RPMI8226 (cell line): ENCODE measurements around the gene ZRANB2.

Experiments
- DNase-seq: peaks from one replicate; pipeline ENCODE4 v3.0.0-alpha.2; 2015

Gene ZRANB2

DNA sequence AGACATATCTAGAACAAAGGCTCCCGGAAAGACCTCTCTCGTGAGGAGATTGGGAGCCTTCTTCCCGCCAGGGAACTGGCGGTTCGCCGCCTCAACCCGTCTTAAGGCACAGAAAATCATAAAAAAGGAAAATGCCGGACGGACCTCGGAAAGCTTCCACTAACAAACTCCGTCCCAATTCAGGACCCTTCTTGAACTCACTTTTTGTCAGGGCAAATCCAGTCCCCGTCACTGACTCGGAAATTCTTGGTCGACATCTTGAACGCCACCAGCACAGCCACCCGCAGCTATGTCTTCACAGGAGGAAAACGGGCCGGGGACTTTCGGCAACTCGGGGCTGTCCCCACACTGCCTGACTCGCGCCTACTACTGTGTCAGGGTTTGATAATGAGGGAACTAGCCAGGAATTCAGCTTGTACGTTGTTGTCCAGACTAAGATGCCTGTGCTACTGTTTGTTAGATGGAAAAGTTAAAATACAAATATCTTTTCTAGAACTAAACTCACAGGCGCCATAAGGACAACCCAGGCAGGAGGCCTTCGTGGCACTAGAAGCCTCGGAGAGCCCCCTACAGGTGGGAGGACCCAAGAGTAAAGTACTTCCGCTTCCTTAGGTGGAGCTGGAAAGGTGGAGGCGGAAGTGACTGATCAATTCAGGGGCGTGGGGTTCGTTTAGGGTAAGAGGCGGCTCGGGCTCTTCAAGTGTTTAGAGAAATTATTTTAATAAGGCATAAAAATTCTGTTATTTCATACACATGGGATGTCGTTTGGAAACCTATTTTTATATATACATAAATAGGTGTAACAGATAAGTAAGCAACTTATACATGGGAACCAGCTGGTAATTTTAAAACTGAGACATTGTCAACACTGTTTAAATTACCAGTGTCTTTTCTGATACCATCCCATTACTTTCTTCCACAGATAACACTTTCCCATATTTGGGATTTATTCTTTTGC, at the start of gene ZRANB2:
ZRANB2 (minus strand) TSS at position 297 of the 958 bp plus-strand sequence; CDS start at position 257, 40 bp downstream.
- DNase-seq = peak; percentile 94

GRCh38 chr1:71128060-71128459, 47.2 kb upstream of the ZRANB2 start:
- no peak for DNase-seq

DNA sequence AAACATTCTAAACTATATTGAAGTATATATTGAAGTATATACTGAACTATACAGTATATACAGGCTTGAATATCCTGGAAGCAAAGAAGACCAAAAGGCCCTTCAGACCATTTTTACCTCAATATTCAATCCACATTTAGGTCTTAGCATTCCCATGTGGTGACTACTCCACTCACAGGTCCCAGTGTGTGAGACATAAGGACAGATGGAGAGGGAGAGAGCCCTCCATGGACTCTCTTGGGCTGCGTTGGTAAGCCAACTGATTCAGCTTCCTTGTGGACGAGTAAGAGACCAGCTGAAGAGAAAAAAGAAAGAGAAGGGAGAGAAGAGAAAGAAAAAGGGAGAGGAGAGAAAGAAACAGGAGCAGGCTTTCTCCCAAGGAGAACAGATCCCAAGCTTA, 37.3 kb upstream of the ZRANB2 start:
- DNase-seq = no peak

DNA sequence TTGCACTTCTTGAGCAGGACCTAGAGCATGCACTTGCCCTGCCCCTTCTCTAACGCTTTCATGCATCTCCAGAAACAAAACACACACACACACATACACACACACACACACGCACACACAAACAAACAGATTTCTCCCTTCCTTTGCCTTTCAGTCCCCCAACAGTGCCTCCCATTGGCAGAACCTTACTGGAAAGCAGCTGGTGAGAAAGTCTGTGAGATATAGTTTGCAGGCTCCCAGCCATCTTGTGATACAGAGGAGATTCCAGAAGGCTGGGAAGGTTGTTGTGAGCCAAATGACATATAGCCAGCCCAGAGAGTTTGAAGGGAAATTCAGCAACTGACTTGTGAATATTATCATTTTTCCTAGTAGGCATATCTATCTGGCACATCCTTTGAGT, 35.9 kb upstream of the ZRANB2 start:
- DNase-seq = no peak

- DNase-seq = no peak
These were observed 26.0 kb upstream of the ZRANB2 start for GRCh38 chr1:71106658-71107322.

- DNase-seq = no peak
These were observed 23.6 kb upstream of the ZRANB2 start for GRCh38 chr1:71104417-71104816.

DNA sequence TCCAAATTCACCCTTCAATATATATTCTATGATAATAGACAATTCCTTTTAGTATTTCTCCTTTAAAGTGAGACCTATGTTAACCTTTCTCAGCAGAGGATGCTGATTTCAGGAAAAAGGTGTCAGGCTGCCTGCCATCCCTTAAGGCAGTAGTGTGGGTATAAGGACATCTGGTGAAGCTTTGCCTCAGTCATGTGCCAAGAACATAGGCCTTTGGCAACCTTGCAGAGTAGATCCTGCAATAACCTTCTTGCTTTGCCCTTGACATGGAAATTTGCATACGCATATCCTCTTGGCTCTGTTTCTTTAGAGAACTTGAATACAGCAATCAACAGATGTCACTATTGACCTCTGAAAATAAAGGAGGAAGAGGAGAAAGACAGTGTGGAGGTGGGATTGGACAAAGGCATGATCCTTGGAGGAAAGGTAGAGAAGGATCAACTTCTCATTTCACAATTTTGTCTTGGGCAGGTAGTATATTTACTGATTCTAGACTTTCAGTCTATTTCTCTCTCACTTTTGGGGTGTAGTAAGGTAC, 21.1 kb upstream of the ZRANB2 start:
- no peak for DNase-seq

GRCh38 chr1:71097428-71097827, 16.6 kb upstream of the ZRANB2 start:
- DNase-seq = no peak

- DNase-seq = no peak
These were observed 14.1 kb upstream of the ZRANB2 start for GRCh38 chr1:71094913-71095312.

GRCh38 chr1:71093938-71094337, 13.1 kb upstream of the ZRANB2 start:
- no peak for DNase-seq

DNA sequence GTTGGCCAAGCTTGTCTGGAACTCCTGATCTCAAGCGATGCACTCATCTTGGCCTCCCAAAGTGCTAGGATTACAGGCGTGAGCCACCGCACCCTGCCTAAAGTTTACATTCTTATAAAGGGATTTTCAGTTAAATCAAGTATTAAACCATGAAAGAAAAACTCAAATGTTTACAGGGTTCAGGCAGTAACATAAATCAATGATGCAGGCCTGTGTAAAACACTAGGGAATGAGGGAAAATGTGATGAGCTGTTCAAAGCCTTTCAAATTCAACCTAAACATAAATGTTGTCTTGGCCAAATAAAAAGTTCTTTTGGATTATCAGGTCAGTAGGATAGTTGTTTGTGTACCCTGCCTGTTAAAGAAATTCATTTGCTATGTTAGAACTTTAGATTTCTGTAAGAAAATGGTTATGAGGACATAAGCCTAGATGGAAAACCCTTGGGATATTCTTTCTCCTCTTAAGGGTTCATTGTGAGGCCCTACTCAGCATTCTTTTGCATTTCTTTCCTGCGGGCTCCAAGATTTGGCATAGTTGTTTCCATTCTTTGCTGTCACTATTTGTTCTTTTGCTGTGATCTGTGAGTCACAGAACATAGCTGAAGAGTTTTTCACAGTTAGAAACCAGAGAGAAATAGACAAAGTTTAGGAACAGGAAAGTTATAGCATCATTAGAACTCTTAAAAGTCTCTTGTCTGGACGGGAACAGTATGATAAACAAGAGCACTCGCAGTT, 8.9 kb upstream of the ZRANB2 start:
- no peak for DNase-seq

DNA sequence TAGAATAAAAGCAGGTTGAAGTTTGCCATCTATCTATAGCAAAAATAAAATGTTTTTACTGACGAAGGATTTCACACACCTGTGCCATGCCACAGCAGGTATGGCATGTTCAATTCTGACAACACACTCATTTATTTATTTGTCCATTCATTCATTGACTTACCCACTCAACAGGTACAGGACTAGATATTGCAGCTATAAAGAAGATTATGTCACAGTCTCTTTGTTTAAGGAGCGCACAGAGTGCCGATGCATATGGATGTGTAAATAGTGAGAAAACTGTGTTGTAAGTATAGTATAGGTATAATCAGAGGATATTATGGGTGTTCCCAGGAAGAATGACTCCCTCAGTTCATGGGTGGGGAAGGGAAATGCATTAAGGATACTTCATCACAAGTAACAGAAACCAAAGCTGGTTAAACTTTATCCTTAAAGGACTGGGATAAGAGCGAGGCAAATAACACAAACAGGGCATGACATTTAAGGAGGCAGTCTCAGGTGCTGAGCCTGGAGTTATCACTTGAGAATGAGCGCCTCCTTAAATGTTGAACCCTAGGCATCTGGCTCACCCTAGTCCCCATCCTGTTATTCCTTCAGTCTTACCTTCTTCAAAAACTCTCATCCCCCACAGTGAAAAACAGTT, 7.9 kb upstream of the ZRANB2 start:
- no peak for DNase-seq

DNA sequence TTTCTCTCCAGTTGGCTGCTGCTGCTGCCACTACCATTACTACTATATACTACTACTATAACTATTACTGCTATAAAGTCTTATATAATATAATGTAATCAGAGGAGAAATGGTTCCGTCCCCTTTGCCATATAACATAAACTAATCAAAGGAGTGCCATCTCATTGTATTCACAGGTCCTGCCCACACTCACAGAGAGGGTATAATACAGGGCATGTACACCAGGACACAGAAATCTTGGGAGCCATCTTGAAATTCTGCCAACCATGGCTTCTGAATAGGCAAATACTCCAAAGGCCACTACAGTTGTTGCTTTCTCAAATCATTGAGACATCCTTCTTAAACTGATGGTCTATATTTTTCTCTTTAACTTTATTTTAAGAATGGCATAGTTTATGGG, 6.9 kb upstream of the ZRANB2 start:
- no peak for DNase-seq

- no peak for DNase-seq
These were observed 6.2 kb upstream of the ZRANB2 start for GRCh38 chr1:71087060-71087459.

GRCh38 chr1:71086331-71086730, 5.5 kb upstream of the ZRANB2 start:
- no peak for DNase-seq

DNA sequence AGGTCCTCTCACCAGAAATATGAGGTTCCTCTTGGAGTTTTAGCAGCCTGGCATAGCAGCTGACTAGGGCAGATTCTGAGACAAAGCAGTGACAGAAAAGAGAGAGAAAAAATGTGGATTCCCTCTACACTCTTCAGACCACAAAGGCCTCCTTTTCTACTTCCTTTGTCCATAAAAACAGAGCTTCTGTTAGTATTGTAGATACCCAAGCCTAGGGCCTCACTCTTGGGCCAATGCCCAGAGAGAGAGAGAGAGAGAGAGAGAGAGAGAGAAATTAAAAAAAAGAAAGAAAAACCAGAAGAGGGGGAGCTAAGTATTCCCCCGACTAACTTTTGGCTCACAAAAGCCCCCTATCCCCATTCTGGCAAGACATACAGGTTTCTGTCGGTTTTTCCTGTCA, 2.4 kb upstream of the ZRANB2 start:
- no peak for DNase-seq

DNA sequence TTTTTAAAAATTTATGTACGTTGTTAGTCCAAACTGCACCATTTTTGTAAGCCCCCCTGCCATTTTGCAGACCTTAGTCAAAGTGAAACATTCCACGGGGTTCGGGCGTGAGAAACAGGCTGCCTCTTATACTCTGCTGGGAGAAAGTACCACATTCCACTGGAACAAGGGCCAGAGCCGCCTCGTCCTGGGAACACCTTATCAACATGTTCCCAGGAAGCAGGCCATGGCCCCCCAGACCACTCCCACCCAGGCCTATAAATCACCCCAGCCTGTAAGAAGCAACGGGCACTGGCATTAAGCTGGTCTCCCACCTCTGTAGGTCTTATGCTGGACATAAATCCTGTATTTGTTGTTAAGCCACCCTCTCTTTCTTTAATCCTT, 854 bp upstream of the ZRANB2 start:
- no peak for DNase-seq

GRCh38 chr1:71080230-71080738, 551 bp downstream of the ZRANB2 start:
- peak; percentile 59 for DNase-seq

DNA sequence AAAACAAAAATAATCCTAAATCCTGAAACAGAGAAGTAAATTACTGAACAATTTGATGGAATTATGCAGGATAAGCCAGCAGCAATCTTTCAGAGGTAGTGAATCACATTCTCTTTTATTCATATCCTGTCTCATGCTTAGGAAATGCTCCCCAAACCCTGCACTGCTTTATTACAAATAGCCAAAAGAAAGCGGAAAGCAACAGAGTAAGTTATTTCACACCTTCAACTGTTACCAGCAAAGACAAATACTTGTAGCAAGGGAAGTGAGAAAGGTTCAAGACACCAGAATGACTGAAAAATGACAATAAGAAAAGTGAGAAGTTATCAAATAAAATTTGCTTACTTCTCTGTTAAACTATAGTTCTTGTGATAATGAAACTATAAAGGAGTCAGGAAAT, 6.2 kb downstream of the ZRANB2 start:
- no peak for DNase-seq

GRCh38 chr1:71072273-71072672, 8.6 kb downstream of the ZRANB2 start:
- DNase-seq = no peak

DNA sequence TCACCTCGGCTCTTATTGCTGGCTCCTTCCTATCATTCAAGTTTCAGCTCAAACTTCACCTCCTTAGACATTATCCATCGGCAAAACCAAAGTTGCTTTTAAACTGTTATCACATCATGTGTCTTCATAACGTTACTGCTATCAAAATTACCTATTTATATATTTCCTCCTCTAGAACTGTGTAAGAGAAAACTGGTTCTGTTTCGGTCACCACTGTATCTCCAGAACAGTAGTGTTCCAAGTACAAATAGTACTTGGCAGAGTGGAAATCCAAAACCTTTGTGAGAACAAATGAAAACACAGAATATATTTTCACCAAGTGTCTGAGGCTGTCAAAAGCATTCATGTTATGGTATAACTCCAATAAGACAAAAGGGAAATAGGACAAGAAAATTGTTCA, 9.1 kb downstream of the ZRANB2 start:
- no peak for DNase-seq
